ENCODE results near the gene SCUBE3. TPM values are rescaled to one million over a fixed set of nuclear protein-coding genes. Genes with fewer than 3 reads are reported as not detected.

The SCUBE3 gene
- total and polyA plus RNA-seq, 2 donors (not counting 1 experiment from before 2014, with no cell fraction given): not detected

DNA sequence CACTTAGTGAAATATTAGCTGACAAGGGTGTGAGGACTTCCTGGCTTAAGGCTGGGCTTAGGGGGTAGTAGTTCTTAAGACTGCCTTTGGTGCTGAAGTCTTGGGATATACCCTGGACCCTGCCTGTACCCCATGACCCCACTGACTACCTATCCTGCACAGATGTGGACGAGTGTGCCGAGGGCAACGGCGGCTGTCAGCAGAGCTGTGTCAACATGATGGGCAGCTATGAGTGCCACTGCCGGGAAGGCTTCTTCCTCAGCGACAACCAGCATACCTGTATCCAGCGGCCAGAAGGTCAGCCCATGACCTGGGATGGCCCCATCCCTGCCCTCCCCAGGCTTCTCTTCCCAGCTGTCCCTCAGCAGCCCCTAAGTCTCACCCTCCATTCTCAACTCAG, 17.8 kb downstream of the SCUBE3 start:
- H3K4me3 Mint-ChIP-seq: no peak overlapping the region
- H3K9me3 ChIP-seq (ENCODE audit: control extremely low read depth in 1 of 3, control insufficient read depth in 2 of 3, insufficient read depth in 1 of 3, low read length in 2 of 3): peaks cover 0 to 7% (median 0%) of the 10 kb centered on the region in 3 donors
- intact Hi-C loops (cut with micrococcal nuclease): no loop called here
- no peak overlapping the region for H3K4me2 ChIP-seq (replicated peaks; ENCODE audit: low read depth, low read length, poor library complexity, severe bottlenecking)
- H3K4me1 Mint-ChIP-seq: no peaks in the 10 kb centered on the region
- H3K36me3 ChIP-seq (replicated peaks in 1 of 2; ENCODE audit: control extremely low read depth in 1 of 2, control insufficient read depth in 1 of 2, extremely low read depth in 1 of 2, insufficient read depth in 2 of 2, low read length in 1 of 2): no peaks in the 10 kb centered on the region
- no peaks in the 10 kb centered on the region for H3K79me2 ChIP-seq (ENCODE audit: control insufficient read depth, insufficient read depth, low read length)
- H2AFZ ChIP-seq (ENCODE audit: insufficient read depth, low read depth, low read length, poor library complexity, severe bottlenecking): no peak overlapping the region
- DNase-seq (no peak), ATAC-seq (ENCODE audit: low read depth) (no peak)
- no peaks in the 10 kb centered on the region for H3K27me3 ChIP-seq (replicated peaks in 1 of 4; ENCODE audit: control extremely low read depth in 1 of 4, control insufficient read depth in 3 of 4, insufficient read depth in 4 of 4, low read length in 3 of 4)
- H3K27ac Mint-ChIP-seq: no peak overlapping the region
- ChIA-PET CTCF (interaction anchor here (2.8 to 5.1 kb wide), 2 partner anchors 9 to 27 kb away, joined by 8 to 29 read pairs; no protein-coding TSS in a partner anchor), POLR2A (no interaction called here)
- TF ChIP-seq, protein P1, sequence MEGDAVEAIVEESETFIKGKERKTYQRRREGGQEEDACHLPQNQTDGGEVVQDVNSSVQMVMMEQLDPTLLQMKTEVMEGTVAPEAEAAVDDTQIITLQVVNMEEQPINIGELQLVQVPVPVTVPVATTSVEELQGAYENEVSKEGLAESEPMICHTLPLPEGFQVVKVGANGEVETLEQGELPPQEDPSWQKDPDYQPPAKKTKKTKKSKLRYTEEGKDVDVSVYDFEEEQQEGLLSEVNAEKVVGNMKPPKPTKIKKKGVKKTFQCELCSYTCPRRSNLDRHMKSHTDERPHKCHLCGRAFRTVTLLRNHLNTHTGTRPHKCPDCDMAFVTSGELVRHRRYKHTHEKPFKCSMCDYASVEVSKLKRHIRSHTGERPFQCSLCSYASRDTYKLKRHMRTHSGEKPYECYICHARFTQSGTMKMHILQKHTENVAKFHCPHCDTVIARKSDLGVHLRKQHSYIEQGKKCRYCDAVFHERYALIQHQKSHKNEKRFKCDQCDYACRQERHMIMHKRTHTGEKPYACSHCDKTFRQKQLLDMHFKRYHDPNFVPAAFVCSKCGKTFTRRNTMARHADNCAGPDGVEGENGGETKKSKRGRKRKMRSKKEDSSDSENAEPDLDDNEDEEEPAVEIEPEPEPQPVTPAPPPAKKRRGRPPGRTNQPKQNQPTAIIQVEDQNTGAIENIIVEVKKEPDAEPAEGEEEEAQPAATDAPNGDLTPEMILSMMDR (IDR thresholded peaks at IDR 0.05): no peak
- TF ChIP-seq EZH2 (IDR thresholded peaks at IDR 0.05; ENCODE audit: borderline replicate concordance, insufficient read depth, low read depth, low read length, poor library complexity, severe bottlenecking): no peak
- peaks cover 4% of the 10 kb centered on the region for H3K9me3 Mint-ChIP-seq (ENCODE audit: insufficient read depth)
- H3K27me3 Mint-ChIP-seq: no peaks in the 10 kb centered on the region
- no peaks in the 10 kb centered on the region for H3K4me1 ChIP-seq (ENCODE audit: control insufficient read depth in 2 of 2, insufficient read depth in 2 of 2, low read length in 2 of 2)
- H4K20me1 ChIP-seq (ENCODE audit: control insufficient read depth, insufficient read depth, low read length, poor library complexity, severe bottlenecking): no peaks in the 10 kb centered on the region
- 99% methylated on average over 7 of the region's 7 CpGs for WGBS (ENCODE audit: insufficient coverage)
- no peak overlapping the region for H3K9ac ChIP-seq (ENCODE audit: low read length)
- no peak overlapping the region for H3K27ac ChIP-seq (ENCODE audit: low read length in 2 of 2)
- no peak overlapping the region for H3K4me3 ChIP-seq (ENCODE audit: control extremely low read depth in 1 of 5, extremely low read depth in 1 of 5, insufficient read depth in 1 of 5, low read depth in 2 of 5, low read length in 4 of 5)

DNA sequence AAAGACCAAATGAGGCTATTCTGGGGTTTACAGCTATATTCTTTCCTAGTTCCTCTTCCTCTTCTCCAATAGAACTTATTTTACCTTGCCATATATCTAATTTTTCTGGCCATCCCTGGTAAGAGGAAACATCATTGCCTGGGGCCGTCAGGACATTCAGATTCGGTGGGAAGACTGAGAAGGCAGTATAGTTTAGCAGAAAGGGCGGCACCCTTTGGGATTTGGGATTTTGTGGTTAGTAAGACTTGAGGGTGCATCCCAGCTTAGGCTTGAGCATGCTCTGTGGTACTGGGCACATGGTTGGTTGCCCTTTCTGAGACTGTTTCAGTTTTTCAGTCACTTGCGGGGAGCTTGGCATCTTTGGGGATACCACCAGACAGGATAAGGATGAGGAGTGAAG, 21.1 kb downstream of the SCUBE3 start:
- H3K4me3 Mint-ChIP-seq: no peak overlapping the region
- Histone ChIP-seq H3K36me3 (replicated peaks in 1 of 2; ENCODE audit: control extremely low read depth in 1 of 2, control insufficient read depth in 1 of 2, extremely low read depth in 1 of 2, insufficient read depth in 2 of 2, low read length in 1 of 2) (no peaks in the 10 kb centered on the region), H3K9me3 (ENCODE audit: control extremely low read depth in 1 of 3, control insufficient read depth in 2 of 3, insufficient read depth in 1 of 3, low read length in 2 of 3) (peaks cover 0 to 7% (median 0%) of the 10 kb centered on the region in 3 donors), H2AFZ (ENCODE audit: insufficient read depth, low read depth, low read length, poor library complexity, severe bottlenecking) (no peak overlapping the region), H3K79me2 (ENCODE audit: control insufficient read depth, insufficient read depth, low read length) (peaks cover 3% of the 10 kb centered on the region), H3K27ac (ENCODE audit: low read length in 2 of 2) (no peak overlapping the region), H3K9ac (ENCODE audit: low read length) (no peak overlapping the region), H3K4me2 (replicated peaks; ENCODE audit: low read depth, low read length, poor library complexity, severe bottlenecking) (no peak overlapping the region), H3K27me3 (replicated peaks in 1 of 4; ENCODE audit: control extremely low read depth in 1 of 4, control insufficient read depth in 3 of 4, insufficient read depth in 4 of 4, low read length in 3 of 4) (no peaks in the 10 kb centered on the region), H3K4me1 (ENCODE audit: control insufficient read depth in 2 of 2, insufficient read depth in 2 of 2, low read length in 2 of 2) (no peaks in the 10 kb centered on the region), H4K20me1 (ENCODE audit: control insufficient read depth, insufficient read depth, low read length, poor library complexity, severe bottlenecking) (no peaks in the 10 kb centered on the region), H3K4me3 (ENCODE audit: control extremely low read depth in 1 of 5, extremely low read depth in 1 of 5, insufficient read depth in 1 of 5, low read depth in 2 of 5, low read length in 4 of 5) (no peak overlapping the region)
- intact Hi-C loops (cut with micrococcal nuclease): no loop called here
- ChIA-PET POLR2A (no interaction called here), CTCF (no interaction called here)
- H3K9me3 Mint-ChIP-seq (ENCODE audit: insufficient read depth): peaks cover 4% of the 10 kb centered on the region
- ATAC-seq (ENCODE audit: low read depth) (no peak), DNase-seq (no peak)
- WGBS (ENCODE audit: insufficient coverage): 69% methylated on average over 4 of the region's 4 CpGs
- no peaks in the 10 kb centered on the region for H3K4me1 Mint-ChIP-seq
- no peak overlapping the region for H3K27ac Mint-ChIP-seq
- no peak for TF ChIP-seq EZH2 (IDR thresholded peaks at IDR 0.05; ENCODE audit: borderline replicate concordance, insufficient read depth, low read depth, low read length, poor library complexity, severe bottlenecking)
- TF ChIP-seq, protein P1 (IDR thresholded peaks at IDR 0.05): no peak
- H3K27me3 Mint-ChIP-seq: no peaks in the 10 kb centered on the region

All from B cell (primary cell).